GM18951 (cell line): Measurements from ENCODE around the gene MED16.
"Not testable (repeated sequence)": the region's sequence is repeated elsewhere in the genome, so short reads cannot be mapped to it uniquely, and the experiment has no call there.

Experiments used
- POLR2A ChIP-seq: IDR thresholded peaks from 4 replicates; pipeline ENCODE4 v1.6.1; 2011; ENCODE audit warnings: mild to moderate bottlenecking; ENCODE audit not compliant: insufficient read length, insufficient read depth; ENCODE audit errors: extremely low read depth
- in situ Hi-C: fragments of 300-500 bp; cut with MboI; formaldehyde crosslinking; loops from one replicate; pipeline ENCODE4 v1.12.0; 2022; ENCODE audit warnings: low sequenced_read_pairs, mixed read lengths, inconsistent platforms; ENCODE audit not compliant: unreplicated experiment

The MED16 gene

DNA sequence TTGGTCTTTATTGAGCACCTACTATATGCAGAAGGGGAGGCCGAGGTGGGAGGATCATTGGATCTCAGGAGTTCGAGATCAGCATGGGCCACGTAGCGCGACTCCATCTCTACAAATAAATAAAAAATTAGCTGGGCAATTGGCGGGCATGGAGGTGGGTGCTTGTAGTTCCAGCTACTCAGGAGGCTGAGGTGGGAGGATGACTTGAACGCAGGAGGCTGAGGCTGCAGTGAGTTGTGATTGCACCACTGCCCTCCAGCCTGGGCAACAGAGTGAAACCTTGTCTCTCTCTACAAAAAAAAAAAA is 29.7 kb downstream of the MED16 start:
- in situ Hi-C loops = loop anchor here (10.0 kb wide), 2 partner anchors 52 to 122 kb away; partner anchors contain the start of genes KISS1R, R3HDM4 and WDR18
- no peak for TF ChIP-seq POLR2A

DNA sequence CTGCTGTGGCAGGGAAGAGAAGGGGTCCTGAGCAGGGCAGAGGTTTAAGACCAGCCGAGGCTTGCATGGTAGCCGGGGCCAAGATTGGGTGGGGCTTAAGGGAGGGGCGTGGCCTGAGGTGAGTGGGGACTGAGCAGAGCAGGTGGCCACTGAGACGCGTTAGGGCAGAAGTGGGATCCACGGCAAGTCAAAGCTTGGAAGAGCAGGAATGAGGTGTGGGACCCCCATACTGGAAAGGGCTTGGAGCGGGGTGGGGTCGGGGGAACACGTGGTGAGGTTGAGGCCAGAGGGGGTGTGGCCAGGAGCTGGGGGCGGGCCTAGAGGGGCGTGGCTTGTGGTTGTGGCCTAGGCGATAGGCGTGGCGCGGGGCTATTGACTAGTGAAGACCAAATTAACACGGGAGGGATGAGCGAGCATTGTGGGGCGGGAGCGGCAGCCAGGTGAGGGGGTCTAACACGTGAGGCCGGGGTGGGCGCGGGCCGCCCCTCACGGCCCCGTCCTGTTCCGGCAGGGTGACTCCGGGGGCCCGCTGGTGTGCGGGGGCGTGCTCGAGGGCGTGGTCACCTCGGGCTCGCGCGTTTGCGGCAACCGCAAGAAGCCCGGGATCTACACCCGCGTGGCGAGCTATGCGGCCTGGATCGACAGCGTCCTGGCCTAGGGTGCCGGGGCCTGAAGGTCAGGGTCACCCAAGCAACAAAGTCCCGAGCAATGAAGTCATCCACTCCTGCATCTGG is 30.2 kb downstream of the MED16 start:
- no peak for TF ChIP-seq POLR2A
- in situ Hi-C loops = loop anchor here (10.0 kb wide), 2 partner anchors 52 to 122 kb away; partner anchors contain the start of genes KISS1R, R3HDM4 and WDR18

DNA sequence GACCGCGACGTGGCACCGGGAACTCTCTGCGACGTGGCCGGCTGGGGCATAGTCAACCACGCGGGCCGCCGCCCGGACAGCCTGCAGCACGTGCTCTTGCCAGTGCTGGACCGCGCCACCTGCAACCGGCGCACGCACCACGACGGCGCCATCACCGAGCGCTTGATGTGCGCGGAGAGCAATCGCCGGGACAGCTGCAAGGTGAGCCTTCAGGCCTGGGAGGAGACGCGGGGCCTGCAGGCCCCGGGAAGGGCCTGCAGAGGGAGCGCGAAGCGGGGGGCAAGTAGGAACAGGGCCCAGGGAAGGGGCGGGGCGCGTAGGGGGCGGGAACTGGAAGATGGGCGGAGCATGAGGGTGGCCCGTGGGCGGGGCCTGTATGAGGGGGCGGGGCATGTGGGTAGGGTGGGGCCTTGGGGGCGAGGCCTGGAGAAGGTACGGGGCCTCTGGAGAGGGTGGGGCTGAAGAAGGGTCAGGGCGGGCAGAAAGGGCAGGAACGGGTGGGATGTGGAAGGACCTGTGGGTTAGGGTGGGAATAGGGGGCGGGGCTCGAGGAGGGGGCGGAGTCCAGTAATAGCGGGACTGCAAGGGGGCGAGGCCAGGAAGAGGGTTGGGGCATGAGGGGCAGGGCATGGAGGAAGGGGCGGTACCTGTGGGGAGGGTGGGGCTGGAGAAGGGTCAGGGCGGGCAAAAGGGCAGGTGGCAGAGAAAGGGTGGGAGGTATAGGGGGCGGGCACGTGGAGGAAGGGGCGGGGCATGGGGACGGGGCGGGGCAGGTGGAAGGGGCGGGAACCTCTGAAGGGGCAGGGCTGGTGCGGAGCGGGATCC is 31.0 kb downstream of the MED16 start:
- in situ Hi-C loops = loop anchor here (10.0 kb wide), 2 partner anchors 53 to 123 kb away; partner anchors contain the start of genes KISS1R, R3HDM4 and WDR18
- no peak for TF ChIP-seq POLR2A

DNA sequence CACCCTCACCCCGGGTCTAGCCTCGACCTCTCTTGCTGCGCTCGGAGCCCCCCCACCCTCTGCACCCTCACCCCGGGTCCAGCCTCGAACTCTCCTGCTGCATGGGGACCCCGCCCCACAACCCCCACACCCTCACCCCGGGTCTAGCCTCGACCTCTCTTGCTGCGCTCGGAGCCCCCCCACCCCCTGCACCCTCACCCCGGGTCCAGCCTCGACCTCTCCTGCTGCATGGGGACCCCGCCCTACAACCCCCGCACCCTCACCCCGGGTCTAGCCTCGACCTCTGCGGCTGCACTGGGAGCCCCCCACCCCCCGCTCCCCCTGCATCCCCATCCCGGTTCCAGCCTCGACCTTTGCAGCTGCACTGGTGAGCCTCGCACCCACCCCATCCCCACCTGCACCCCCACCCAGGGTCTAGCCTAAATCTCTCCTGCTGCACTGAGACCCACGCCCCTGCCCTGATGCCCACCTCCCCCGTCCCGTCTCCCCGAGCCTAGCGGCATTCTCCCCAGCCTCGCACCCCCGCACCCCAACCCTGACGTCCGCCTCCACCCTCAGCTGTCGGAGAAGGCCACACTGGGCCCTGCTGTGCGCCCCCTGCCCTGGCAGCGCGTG is 31.7 kb downstream of the MED16 start:
- no peak for TF ChIP-seq POLR2A
- in situ Hi-C loops = loop anchor here (10.0 kb wide), 2 partner anchors 54 to 124 kb away; partner anchors contain the start of genes KISS1R, R3HDM4 and WDR18

DNA sequence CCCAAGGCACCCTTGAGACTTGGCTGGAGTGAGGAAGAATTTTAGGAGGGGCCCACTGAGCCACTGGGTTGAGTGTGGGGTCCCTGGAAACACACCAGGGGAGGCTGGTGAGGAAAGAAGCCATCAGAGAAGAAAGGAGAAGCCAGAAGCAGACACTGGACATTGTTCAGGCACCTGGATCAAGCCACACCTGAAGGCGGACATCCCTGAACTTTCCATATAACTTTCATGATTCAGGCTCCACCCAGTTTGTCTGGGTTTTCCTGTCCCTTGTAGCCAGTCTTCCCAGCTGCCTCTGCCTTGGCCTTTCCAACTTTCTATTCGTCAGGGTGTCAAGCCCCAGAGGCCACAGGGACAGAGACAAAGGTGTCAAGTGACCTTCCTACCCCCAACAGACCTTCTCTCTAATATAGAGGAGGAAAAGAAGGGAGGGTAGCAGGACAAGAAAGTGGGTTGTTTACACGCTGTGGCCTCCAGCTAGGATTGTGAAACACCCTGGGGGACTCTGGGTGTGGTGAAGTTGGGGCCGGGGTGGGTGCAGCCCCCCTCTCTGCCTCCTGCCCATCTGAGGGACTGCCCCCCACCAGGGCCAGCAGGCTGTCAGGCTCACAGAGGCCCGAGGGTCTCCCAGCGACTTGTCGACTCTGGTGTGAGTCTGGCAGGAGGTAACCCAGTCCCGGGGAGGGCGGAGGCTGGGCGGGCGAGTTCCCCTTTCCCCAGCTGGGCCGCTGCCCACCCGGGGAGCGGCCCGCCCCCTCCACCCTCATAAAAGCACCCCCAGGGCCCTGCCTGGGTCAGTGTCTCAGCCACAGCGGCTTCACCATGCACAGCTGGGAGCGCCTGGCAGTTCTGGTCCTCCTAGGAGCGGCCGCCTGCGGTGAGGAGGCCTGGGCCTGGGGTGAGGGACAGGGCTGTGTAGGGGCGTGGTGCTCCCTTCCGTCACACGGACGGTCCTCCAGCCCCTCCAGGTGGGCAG is 33.8 kb downstream of the MED16 start, which contains the start of gene CFD:
TSS of gene CFD (plus strand) at position 797 of the 976 bp plus-strand sequence. CDS start at position 823, 26 bp downstream.
- no peak for TF ChIP-seq POLR2A
- in situ Hi-C loops = no loop called here

DNA sequence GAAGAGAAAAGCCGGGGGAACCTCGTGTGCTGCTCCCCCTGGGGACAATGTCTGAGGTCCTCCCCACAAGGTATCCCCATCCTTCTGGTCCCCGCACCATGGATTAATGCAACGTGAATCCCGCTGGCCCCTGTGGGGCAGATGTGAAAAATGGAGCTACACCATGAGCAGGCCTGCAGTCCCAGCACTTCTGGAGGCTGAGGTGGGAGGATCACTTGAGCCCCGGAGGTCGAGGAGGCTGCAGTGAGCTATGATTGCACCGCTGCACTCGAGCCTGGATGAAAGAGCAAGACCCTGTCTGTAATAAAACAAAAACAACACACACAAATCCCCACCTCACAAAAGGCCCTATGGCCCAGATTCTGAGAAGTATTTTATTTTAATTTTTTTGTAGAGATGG is 34.7 kb downstream of the MED16 start:
- in situ Hi-C loops = no loop called here
- TF ChIP-seq POLR2A = no peak

DNA sequence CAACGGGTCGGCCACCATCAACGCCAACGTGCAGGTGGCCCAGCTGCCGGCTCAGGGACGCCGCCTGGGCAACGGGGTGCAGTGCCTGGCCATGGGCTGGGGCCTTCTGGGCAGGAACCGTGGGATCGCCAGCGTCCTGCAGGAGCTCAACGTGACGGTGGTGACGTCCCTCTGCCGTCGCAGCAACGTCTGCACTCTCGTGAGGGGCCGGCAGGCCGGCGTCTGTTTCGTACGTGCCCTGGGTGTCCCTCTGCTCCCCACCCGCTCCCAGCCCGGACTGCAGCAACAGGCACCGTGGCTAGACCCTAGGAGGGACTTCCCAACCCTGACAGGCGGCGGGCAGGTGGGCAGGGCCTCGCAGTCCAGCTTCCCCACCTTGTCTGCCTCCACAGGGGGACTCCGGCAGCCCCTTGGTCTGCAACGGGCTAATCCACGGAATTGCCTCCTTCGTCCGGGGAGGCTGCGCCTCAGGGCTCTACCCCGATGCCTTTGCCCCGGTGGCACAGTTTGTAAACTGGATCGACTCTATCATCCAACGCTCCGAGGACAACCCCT is 37.3 kb downstream of the MED16 start:
- no peak for TF ChIP-seq POLR2A
- in situ Hi-C loops = no loop called here

DNA sequence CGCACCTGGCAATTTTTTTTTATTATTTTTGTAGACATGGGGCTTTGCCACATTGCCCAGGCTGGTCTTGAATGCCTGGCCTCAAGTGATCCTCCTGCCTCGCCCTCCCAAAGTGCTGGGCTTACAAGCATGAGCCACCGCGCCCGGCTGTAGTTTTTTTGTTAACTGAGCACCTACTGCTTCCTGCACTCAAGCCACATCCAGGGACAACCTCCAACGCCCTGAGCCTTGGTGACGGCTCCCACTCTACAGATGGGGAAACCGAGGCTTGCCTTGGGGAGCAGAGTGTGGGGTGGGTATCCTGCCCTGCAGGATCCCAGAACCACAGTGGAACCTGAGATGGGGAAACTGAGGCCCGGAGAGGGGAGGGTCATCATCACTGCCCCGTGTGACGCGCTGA is 37.8 kb downstream of the MED16 start:
- TF ChIP-seq POLR2A = no peak
- in situ Hi-C loops = no loop called here

DNA sequence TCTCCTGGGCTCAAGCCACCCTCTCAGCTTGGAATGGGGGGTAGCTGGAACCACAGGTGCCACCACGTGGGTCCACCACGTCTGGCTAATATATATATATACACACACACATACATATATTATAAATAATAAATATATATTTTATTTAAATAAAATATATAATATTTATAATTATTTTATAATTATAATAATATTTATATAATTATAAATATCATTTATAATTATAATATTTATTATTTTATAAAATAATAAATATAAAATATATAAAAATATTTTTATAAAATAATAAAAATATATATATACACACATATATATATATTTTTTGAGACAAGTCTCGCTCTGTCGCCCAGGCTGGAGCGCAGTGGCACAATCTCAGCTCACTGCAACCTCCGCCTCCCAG is 38.4 kb downstream of the MED16 start:
- in situ Hi-C loops = no loop called here
- TF ChIP-seq POLR2A = no peak

DNA sequence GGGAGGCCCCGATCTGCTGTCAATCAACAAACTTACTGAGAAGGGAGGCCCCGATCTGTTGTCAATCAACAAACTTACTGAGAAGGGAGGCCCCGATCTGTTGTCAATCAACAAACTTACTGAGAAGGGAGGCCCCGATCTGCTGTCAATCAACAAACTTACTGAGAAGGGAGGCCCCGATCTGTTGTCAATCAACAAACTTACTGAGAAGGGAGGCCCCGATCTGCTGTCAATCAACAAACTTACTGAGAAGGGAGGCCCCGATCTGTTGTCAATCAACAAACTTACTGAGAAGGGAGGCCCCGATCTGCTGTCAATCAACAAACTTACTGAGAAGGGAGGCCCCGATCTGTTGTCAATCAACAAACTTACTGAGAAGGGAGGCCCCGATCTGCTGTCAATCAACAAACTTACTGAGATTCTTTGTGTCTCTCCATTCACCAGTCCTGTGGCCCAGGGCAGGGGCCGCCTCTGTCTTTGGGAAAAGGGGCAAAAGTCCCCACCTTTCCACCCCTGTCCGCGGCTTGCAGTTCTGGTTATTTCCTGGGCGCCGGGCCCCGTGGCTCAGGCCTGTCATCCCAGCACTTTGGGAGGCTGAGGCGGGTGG is 39.3 kb downstream of the MED16 start:
- in situ Hi-C loops = not testable (repeated sequence)

DNA sequence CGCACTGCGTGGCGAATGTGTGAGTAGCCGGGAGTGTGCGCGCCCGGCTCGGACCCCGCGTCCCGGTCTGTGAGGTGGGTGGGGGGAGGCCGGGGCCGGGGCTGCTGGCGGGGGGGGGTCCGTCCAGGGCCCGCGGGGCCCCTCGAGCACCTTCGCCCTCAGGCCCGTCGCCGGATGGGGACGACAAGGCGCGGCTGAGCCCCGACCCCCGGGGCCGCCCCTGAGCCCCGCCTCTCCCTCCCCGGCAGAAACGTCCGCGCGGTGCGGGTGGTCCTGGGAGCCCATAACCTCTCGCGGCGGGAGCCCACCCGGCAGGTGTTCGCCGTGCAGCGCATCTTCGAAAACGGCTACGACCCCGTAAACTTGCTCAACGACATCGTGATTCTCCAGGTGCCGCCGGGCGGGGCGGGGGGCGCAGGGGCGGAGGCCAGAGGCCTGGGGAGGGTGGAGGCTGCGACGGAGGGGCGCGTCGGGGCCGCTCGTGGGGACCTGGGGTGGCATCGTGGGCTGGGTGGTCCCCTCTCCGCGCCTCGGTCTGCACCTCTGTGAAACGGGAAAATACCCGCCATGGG is 39.9 kb downstream of the MED16 start:
- no peak for TF ChIP-seq POLR2A
- in situ Hi-C loops = no loop called here
